Peyer's patch (tissue), 4 donors: ENCODE results near the gene COL20A1. TPM values are rescaled to one million over a fixed set of nuclear protein-coding genes. Genes with fewer than 3 reads are reported as not detected.

Experiments
- DNase-seq, 3 donors: peaks; one replicate each; pipeline ENCODE4 v3.0.0-alpha.2; 2017 to 2019
- H3K27ac ChIP-seq, 4 donors: fragments of 200-600 bp; sonication (generic); one replicate each; pipeline ENCODE4 v1.5.1; 2016 to 2019
- H3K27me3 ChIP-seq, 2 donors: fragments of 200-600 bp; sonication (generic); one replicate each; pipeline ENCODE4 v1.5.1; 2019
- H3K36me3 ChIP-seq, 3 donors: fragments of 200-600 bp; sonication (generic); one replicate each; pipeline ENCODE4 v1.5.1; 2016 to 2019
- H3K4me1 ChIP-seq, 4 donors: fragments of 200-600 bp; sonication (generic); one replicate each; pipeline ENCODE4 v1.5.1; 2016 to 2019
- H3K4me3 ChIP-seq, 4 donors: fragments of 200-600 bp; sonication (generic); 1 replicate in 3 of 4; 2 replicates in 1 of 4; pipeline ENCODE4 v1.5.1; 2016 to 2019; ENCODE audit warnings: mild to moderate bottlenecking in 1 of 4
- H3K9me3 ChIP-seq, 4 donors: fragments of 200-600 bp; sonication (generic); one replicate each; pipeline ENCODE4 v1.5.1; 2016 to 2019; ENCODE audit warnings: mild to moderate bottlenecking in 1 of 4
- POLR2A ChIP-seq, 2 donors: fragments of 450-650 bp; IDR thresholded peaks; one replicate each; pipeline ENCODE4 v1.5.1; 2017; ENCODE audit warnings: antibody characterized with exemption in 2 of 2, mild to moderate bottlenecking in 2 of 2, moderate library complexity in 2 of 2
- total RNA-seq, 4 donors: library from RNA; depleted of rRNA; stranded (reverse); fragments of >200 nt; gene quantifications; one replicate each; pipeline ENCODE4 v1.1.0, GENCODE V29; 2016
- TF ChIP-seq, protein P1 (sequence below), 6 experiments: fragments of 450-650 bp in 4 of 6; fragments of 200-600 bp in 2 of 6; sonication (generic) in 1 of 6; IDR thresholded peaks; one replicate each; pipeline ENCODE4 v1.5.1; 2017 to 2019; ENCODE audit warnings: antibody characterized with exemption in 6 of 6, mild to moderate bottlenecking in 3 of 6, moderate library complexity in 1 of 6

Gene COL20A1
- total RNA-seq, 4 donors from 2014 or later, result not detected

DNA sequence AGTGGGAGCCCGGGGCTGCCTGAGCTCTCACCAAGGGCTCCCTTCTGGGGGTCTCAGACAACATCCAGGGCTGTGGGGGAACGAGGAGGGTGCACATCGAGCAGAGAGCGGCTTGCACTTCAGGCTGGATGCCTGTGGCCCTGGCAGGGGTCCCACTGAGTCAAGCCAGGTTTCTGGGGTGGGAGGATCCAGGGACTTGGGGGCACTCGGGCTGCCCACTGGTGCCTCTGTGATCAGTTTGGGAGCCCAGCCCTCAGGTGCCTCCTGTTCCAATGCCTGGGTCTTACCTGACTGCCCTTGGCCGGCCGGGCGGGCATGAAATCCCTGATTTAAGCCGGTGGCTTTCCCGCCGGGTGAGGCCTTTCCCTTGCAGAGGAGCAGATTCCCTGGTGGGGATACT lies 470 bp downstream of the COL20A1 start:
- no peak for DNase-seq
- H3K9me3 ChIP-seq, result no peaks in the 10 kb centered on the region
- H3K27me3 ChIP-seq, result peaks cover 0 to 4% of the 10 kb centered on the region in 2 donors
- H3K4me3 ChIP-seq, result no peak overlapping the region
- TF ChIP-seq, protein P1, sequence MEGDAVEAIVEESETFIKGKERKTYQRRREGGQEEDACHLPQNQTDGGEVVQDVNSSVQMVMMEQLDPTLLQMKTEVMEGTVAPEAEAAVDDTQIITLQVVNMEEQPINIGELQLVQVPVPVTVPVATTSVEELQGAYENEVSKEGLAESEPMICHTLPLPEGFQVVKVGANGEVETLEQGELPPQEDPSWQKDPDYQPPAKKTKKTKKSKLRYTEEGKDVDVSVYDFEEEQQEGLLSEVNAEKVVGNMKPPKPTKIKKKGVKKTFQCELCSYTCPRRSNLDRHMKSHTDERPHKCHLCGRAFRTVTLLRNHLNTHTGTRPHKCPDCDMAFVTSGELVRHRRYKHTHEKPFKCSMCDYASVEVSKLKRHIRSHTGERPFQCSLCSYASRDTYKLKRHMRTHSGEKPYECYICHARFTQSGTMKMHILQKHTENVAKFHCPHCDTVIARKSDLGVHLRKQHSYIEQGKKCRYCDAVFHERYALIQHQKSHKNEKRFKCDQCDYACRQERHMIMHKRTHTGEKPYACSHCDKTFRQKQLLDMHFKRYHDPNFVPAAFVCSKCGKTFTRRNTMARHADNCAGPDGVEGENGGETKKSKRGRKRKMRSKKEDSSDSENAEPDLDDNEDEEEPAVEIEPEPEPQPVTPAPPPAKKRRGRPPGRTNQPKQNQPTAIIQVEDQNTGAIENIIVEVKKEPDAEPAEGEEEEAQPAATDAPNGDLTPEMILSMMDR (IDR thresholded peaks at IDR 0.05), result no peak
- TF ChIP-seq POLR2A (IDR thresholded peaks at IDR 0.05), result no peak
- H3K36me3 ChIP-seq, result peaks cover 0 to 4% (median 0%) of the 10 kb centered on the region in 3 donors
- no peak overlapping the region for H3K27ac ChIP-seq
- H3K4me1 ChIP-seq, result peaks cover 0 to 4% (median 0%) of the 10 kb centered on the region in 4 donors

DNA sequence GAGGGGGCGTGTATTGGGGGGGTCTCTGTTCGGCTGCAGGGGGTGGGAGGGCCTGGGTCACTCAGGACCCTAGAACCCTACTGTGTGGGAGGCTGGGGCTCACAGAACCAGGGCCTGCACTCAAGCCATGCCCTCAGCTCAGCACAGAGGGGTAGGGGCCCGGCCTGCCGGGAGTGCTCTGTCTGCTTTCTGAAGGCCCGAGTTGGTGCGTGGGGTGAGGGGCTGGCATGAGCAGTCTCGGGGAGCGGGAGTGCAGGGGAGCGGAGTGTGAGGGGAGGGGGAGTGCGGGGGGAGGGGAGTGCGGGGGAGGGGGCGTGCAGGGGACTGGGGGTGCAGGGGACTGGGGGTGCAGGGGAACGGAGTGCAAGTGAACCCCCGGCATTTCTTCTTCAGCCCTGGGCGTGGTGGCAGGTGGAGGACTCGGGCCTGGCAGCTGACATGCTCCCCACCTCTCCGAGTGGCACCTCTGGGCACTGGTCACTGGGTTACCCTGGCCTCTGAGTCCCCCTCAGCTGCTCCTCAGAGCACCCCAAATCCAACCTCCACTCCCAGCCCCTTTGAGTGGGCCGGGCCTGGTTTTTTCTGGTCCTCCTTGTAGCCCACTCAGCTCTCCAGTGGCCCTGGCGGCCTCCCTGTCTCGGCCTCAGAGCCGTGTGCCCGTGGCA lies 1.0 kb downstream of the COL20A1 start:
- DNase-seq, result no peak
- no peak overlapping the region for H3K27ac ChIP-seq
- no peaks in the 10 kb centered on the region for H3K36me3 ChIP-seq
- TF ChIP-seq POLR2A (IDR thresholded peaks at IDR 0.05), result no peak
- TF ChIP-seq, protein P1 (IDR thresholded peaks at IDR 0.05), result no peak
- H3K27me3 ChIP-seq, result peaks cover 0 to 4% of the 10 kb centered on the region in 2 donors
- peaks cover 0 to 4% (median 0%) of the 10 kb centered on the region in 4 donors for H3K4me1 ChIP-seq
- no peak overlapping the region for H3K4me3 ChIP-seq
- no peaks in the 10 kb centered on the region for H3K9me3 ChIP-seq

DNA sequence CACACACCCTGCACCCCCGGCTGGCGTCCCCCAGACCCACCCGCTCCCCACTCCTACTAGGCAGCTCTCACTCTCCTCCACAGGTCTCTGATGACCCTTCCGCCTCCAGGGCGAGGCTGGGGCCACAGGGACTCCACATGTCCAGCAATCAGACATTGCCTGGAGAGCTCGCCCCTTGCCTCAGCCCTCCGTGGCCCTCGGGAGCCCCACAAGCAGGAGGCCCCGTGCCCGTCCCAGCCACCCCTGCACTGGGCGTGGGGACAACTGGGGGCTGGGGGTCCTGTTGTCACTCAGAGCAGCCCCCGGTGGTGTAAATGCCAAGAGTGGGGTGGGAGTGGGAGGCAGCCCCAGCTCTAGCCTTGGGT lies 1.5 kb downstream of the COL20A1 start:
- no peak for DNase-seq
- Histone ChIP-seq H3K9me3 (no peaks in the 10 kb centered on the region), H3K27me3 (peaks cover 0 to 4% of the 10 kb centered on the region in 2 donors), H3K4me3 (no peak overlapping the region), H3K4me1 (peaks cover 0 to 4% (median 0%) of the 10 kb centered on the region in 4 donors), H3K27ac (no peak overlapping the region), H3K36me3 (no peaks in the 10 kb centered on the region)
- TF ChIP-seq, protein P1 (IDR thresholded peaks at IDR 0.05), result no peak
- no peak for TF ChIP-seq POLR2A (IDR thresholded peaks at IDR 0.05)

DNA sequence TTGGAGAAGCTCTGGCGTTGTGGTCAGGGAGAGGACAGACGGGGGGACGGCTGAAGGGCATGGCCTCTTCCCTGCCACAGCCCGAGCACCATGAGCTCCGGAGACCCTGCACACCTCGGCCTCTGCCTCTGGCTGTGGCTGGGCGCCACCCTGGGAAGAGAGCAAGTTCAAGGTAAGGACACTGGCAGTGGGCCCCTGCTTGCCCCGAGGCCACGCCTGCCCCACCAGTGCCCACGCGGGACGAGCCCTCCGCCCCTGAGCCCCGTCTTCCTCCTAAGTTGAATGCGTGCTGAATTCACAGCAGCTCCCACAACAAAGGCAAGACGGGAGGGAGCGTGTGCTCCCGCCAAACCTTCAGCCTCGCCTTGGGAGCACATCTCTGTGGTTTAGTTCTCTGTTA lies 2.0 kb downstream of the COL20A1 start:
- no peak overlapping the region for H3K27ac ChIP-seq
- no peak for DNase-seq
- no peak overlapping the region for H3K4me3 ChIP-seq
- no peak for TF ChIP-seq POLR2A (IDR thresholded peaks at IDR 0.05)
- TF ChIP-seq, protein P1 (IDR thresholded peaks at IDR 0.05), result no peak
- no peaks in the 10 kb centered on the region for H3K9me3 ChIP-seq
- peaks cover 0 to 4% (median 0%) of the 10 kb centered on the region in 4 donors for H3K4me1 ChIP-seq
- H3K36me3 ChIP-seq, result no peaks in the 10 kb centered on the region
- peaks cover 0 to 4% of the 10 kb centered on the region in 2 donors for H3K27me3 ChIP-seq

DNA sequence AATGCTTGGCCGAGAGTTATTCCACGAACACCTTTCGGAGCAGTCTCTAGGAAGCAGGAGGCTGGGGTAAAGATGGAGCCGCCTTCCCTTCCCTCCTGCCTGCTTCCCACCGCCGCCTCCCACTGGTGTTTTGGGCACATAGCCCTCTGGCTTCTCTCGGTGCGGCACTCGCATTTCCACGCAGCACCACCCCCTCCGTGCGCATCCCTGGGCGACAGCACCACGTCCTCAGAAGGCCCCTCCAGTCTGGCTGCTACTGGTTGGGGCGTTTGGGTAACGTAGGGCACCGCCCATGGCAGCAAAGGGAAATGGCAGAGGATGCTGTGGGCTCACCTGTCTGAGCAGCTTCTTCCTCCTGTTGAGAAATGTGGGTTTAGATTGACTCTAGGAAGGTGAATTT lies 2.4 kb downstream of the COL20A1 start:
- no peak overlapping the region for H3K4me3 ChIP-seq
- peaks cover 0 to 4% of the 10 kb centered on the region in 2 donors for H3K27me3 ChIP-seq
- no peak for DNase-seq
- peaks cover 0 to 4% (median 0%) of the 10 kb centered on the region in 4 donors for H3K4me1 ChIP-seq
- no peaks in the 10 kb centered on the region for H3K36me3 ChIP-seq
- TF ChIP-seq POLR2A (IDR thresholded peaks at IDR 0.05), result no peak
- no peaks in the 10 kb centered on the region for H3K9me3 ChIP-seq
- no peak overlapping the region for H3K27ac ChIP-seq

DNA sequence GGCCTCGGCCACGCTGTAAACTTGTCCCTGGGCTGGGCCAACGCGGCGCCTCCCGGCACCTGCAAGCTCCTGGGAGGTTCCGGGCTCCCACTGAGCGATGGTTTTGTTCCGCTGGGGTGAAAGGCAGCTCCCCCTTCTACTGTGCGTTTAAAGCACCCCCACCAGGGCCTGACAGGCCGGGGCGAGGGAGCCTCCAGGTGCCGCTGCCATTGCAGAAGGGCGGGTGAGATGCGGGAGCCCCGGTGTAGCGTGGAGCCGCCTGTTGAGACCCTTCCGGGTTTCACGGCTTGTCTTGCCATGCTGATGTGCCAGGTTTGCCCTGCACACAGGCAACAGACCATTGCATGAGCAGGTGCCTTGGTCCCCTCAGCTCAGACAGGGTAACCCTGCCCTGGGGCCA lies 2.9 kb downstream of the COL20A1 start:
- TF ChIP-seq, protein P1 (IDR thresholded peaks at IDR 0.05), result no peak
- no peak for TF ChIP-seq POLR2A (IDR thresholded peaks at IDR 0.05)
- H3K27me3 ChIP-seq, result peaks cover 0 to 4% of the 10 kb centered on the region in 2 donors
- H3K4me3 ChIP-seq, result no peak overlapping the region
- no peaks in the 10 kb centered on the region for H3K36me3 ChIP-seq
- peaks cover 0 to 4% (median 0%) of the 10 kb centered on the region in 4 donors for H3K4me1 ChIP-seq
- H3K27ac ChIP-seq, result no peak overlapping the region
- no peak for DNase-seq
- no peaks in the 10 kb centered on the region for H3K9me3 ChIP-seq
